ENCODE results near the gene DTNB.
"Not testable (repeated sequence)": the region's sequence is repeated elsewhere in the genome, so short reads cannot be mapped to it uniquely, and the experiment has no call there.

Gene DTNB

GRCh38 chr2:25673300-25674076 lies at the start of gene DTNB:
TSS of gene DTNB (minus strand) at chr2:25673577. CDS start at chr2:25652660, 20,917 bp downstream.
- no peak for DNase-seq

- no peak for DNase-seq
These were observed 48.8 kb upstream of the DTNB start for GRCh38 chr2:25722224-25722623.

- DNase-seq, result no peak
These were observed 47.2 kb upstream of the DTNB start for GRCh38 chr2:25720575-25720974.

- no peak for DNase-seq
These were observed 41.4 kb upstream of the DTNB start for GRCh38 chr2:25714740-25715139.

- no peak for DNase-seq
These were observed 39.1 kb upstream of the DTNB start for GRCh38 chr2:25712455-25712854.

- no peak for DNase-seq
These were observed 38.4 kb upstream of the DTNB start for GRCh38 chr2:25711675-25712354.

- DNase-seq, result no peak
These were observed 37.4 kb upstream of the DTNB start for GRCh38 chr2:25710750-25711149.

- DNase-seq, result no peak
These were observed 36.0 kb upstream of the DTNB start for GRCh38 chr2:25709349-25709748.

- no peak for DNase-seq
These were observed 34.7 kb upstream of the DTNB start for GRCh38 chr2:25707927-25708590.

GRCh38 chr2:25705575-25705974 lies 32.2 kb upstream of the DTNB start:
- DNase-seq, result not testable (repeated sequence)

GRCh38 chr2:25701801-25702200 lies 28.4 kb upstream of the DTNB start:
- DNase-seq, result no peak

- DNase-seq, result peak in 1 of 2 experiments; percentile 57
These were observed 26.9 kb upstream of the DTNB start for GRCh38 chr2:25700221-25700660.

GRCh38 chr2:25699216-25699615 lies 25.8 kb upstream of the DTNB start:
- DNase-seq, result peak; percentile 41 to 42

GRCh38 chr2:25698752-25699151 lies 25.4 kb upstream of the DTNB start:
- no peak for DNase-seq

GRCh38 chr2:25697559-25698341 lies 24.4 kb upstream of the DTNB start:
- DNase-seq, result no peak

GRCh38 chr2:25692737-25693445 lies 19.5 kb upstream of the DTNB start:
- DNase-seq, result no peak

GRCh38 chr2:25692143-25692542 lies 18.8 kb upstream of the DTNB start:
- DNase-seq, result no peak

- DNase-seq, result no peak
These were observed 16.7 kb upstream of the DTNB start for GRCh38 chr2:25690058-25690457.

- no peak for DNase-seq
These were observed 14.9 kb upstream of the DTNB start for GRCh38 chr2:25688236-25688635.

GRCh38 chr2:25685741-25686140 lies 12.4 kb upstream of the DTNB start:
- no peak for DNase-seq

- no peak for DNase-seq
These were observed 11.4 kb upstream of the DTNB start for GRCh38 chr2:25684577-25685473.

Measured in cerebellar nuclear complex (tissue), 1 donor.